Prostate gland (tissue), 2 donors: Measurements from ENCODE around the gene FAM163B. TPM values are rescaled to one million over a fixed set of nuclear protein-coding genes. Genes with fewer than 3 reads are reported as not detected.
"Not testable (repeated sequence)": the region's sequence is repeated elsewhere in the genome, so short reads cannot be mapped to it uniquely, and the experiment has no call there.

Source experiments
- DNase-seq: peaks from one replicate; pipeline ENCODE4 v3.0.0-alpha.2; 2019; ENCODE audit warnings: low spot score
- H3K27ac ChIP-seq, 2 donors: fragments of 200-600 bp; sonication (generic); 2 replicates each; pipeline ENCODE4 v1.5.1; 2017 to 2019
- H3K27me3 ChIP-seq: fragments of 200-600 bp; sonication (generic); replicated peaks from 2 replicates; pipeline ENCODE4 v1.5.1; 2019; ENCODE audit not compliant: insufficient read depth
- H3K36me3 ChIP-seq, 2 donors: fragments of 200-600 bp; sonication (generic); 1 replicate in 1 of 2; 2 replicates in 1 of 2; pipeline versions ENCODE4 v1.5.1 to v1.8.1; 2017 to 2019
- H3K4me1 ChIP-seq: fragments of 200-600 bp; sonication (generic); replicated peaks from 2 replicates; pipeline ENCODE4 v1.5.1; 2019
- H3K4me3 ChIP-seq, 2 donors: fragments of 200-600 bp; sonication (generic); 2 replicates each; pipeline ENCODE4 v1.5.1; 2017 to 2019
- H3K9me3 ChIP-seq: fragments of 200-600 bp; sonication (generic); 2 replicates; pipeline ENCODE4 v1.5.1; 2017
- POLR2A ChIP-seq: fragments of 450-650 bp; IDR thresholded peaks from one replicate; pipeline ENCODE4 v1.6.1; 2016; ENCODE audit warnings: antibody characterized with exemption, mild to moderate bottlenecking
- POLR2AphosphoS5 ChIP-seq: sonication (generic); formaldehyde crosslinking; IDR thresholded peaks from one replicate; pipeline ENCODE4 v1.6.1; 2017; ENCODE audit warnings: antibody characterized with exemption
- WGBS: methylation state at CpG from one replicate; pipeline ENCODE4 v1.1.5; 2018; 5-methylcytosine and 5-hydroxymethylcytosine counted together
- intact Hi-C: fragments of 100-400 bp; cut with DNase I; formaldehyde crosslinking; loops from one replicate; pipeline ENCODE4 v1.14.2; 2022
- total RNA-seq, 2 donors: library from RNA; depleted of rRNA; stranded (reverse); fragments of >200 nt; gene quantifications; one replicate each; pipeline ENCODE4 v1.1.0, GENCODE V29; 2016
- TF ChIP-seq, protein P1 (sequence below), 4 experiments: fragments of 200-600 bp in 2 of 4; fragments of 450-650 bp in 2 of 4; sonication (generic) in 2 of 4; IDR thresholded peaks; 1 replicate in 3 of 4; 2 replicates in 1 of 4; pipeline ENCODE4 v1.5.1; 2016 to 2019; ENCODE audit warnings: antibody characterized with exemption in 4 of 4, mild to moderate bottlenecking in 2 of 4, moderate library complexity in 2 of 4

FAM163B gene
- total RNA-seq, 2 donors from 2014 or later, result 0.85 TPM; not detected in 1

DNA sequence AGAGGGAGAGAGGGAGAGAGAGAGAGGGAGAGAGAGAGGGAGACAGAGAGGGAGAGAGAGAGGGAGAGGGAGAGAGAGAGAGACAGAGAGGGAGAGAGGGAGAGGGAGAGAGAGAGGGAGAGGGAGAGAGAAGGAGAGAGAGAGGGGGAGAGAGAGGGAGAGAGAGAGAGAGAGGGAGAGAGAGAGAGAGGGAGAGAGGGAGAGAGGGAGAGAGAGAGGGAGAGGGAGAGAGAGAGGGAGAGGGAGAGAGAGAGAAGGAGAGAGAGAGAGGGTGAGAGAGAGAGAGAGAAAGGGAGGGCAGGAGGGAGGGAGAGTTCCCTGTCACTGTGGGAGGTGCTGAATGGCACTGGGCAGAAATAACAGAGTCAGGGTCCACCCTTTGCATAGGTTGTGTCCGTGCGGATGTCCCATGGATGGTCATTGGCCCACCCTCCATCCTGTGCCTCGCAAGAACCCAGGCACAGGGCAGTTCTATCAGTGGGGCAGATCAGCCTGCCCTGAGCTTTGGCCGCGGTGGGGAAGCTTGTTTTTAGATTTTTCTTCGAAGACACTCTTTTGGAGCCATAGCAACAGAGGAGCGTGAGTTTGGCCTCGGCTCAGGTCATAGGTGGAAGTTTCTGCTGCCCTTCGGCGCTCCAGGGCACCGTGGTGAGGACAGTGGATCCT is 44.6 kb downstream of the FAM163B start:
- DNase-seq, result no peak
- H3K36me3 ChIP-seq, result no peaks in the 10 kb centered on the region
- TF ChIP-seq, protein P1, sequence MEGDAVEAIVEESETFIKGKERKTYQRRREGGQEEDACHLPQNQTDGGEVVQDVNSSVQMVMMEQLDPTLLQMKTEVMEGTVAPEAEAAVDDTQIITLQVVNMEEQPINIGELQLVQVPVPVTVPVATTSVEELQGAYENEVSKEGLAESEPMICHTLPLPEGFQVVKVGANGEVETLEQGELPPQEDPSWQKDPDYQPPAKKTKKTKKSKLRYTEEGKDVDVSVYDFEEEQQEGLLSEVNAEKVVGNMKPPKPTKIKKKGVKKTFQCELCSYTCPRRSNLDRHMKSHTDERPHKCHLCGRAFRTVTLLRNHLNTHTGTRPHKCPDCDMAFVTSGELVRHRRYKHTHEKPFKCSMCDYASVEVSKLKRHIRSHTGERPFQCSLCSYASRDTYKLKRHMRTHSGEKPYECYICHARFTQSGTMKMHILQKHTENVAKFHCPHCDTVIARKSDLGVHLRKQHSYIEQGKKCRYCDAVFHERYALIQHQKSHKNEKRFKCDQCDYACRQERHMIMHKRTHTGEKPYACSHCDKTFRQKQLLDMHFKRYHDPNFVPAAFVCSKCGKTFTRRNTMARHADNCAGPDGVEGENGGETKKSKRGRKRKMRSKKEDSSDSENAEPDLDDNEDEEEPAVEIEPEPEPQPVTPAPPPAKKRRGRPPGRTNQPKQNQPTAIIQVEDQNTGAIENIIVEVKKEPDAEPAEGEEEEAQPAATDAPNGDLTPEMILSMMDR (IDR thresholded peaks at IDR 0.05), result no peak
- TF ChIP-seq POLR2AphosphoS5 (no peak), POLR2A (no peak)
- H3K27ac ChIP-seq, result no peak overlapping the region
- peaks cover 4% of the 10 kb centered on the region for H3K4me1 ChIP-seq
- WGBS, result 82% methylated on average over 11 of the region's 11 CpGs
- no peak overlapping the region for H3K4me3 ChIP-seq
- no peaks in the 10 kb centered on the region for H3K27me3 ChIP-seq
- H3K9me3 ChIP-seq, result no peaks in the 10 kb centered on the region
- intact Hi-C loops, result no loop called here

DNA sequence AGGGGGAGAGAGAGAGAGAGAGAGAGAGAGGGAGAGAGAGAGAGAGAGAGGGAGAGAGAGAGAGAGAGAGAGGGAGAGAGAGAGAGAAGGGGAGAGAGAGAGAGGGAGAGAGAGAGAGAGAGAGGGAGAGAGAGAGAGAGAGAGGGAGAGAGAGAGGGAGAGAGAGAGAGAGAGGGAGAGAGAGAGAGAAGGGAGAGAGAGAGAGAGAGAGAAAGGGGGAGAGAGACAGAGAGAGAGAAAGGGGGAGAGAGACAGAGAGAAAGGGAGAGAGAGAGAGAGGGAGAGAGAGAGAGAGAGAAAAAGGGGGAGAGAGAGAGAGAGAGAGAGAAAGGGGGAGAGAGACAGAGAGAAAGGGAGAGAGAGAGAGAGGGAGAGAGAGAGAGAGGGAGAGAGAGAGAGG is 45.4 kb downstream of the FAM163B start:
- intact Hi-C loops, H3K9me3 ChIP-seq, H3K36me3 ChIP-seq, H3K4me1 ChIP-seq, H3K27ac ChIP-seq, H3K27me3 ChIP-seq, DNase-seq, H3K4me3 ChIP-seq: not testable (repeated sequence)

DNA sequence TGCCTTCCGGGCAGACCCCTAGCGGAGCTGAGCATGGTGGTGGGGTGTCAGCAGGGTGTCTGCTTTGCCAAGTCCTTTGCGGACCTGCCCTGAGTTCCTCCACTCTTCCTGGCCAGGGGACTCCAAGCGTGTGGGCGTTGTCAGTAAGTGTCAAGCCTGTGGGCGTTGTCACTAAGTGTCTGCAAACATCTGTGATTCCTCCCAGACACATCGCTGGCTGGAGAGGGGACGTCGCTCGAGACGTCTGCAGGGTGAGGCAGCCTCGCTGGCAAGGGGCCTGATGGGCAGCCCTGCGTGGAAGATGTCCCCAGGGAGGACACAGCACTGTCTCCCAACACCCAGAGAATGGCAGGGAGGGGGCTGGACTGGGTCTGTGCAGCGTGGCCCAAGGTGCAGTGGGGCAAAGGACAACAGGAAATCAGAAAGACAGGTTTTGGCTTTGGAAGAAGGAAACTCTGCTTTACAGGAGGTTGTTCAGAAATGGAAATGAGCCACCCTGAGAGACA is 45.8 kb downstream of the FAM163B start:
- Histone ChIP-seq H3K9me3 (no peaks in the 10 kb centered on the region), H3K4me1 (peaks cover 4% of the 10 kb centered on the region), H3K27ac (no peak overlapping the region), H3K4me3 (no peak overlapping the region), H3K27me3 (no peaks in the 10 kb centered on the region), H3K36me3 (no peaks in the 10 kb centered on the region)
- WGBS, result 6% methylated on average over 13 of the region's 14 CpGs
- intact Hi-C loops, result no loop called here
- peak; percentile 20 for DNase-seq
- TF ChIP-seq POLR2AphosphoS5 (no peak), POLR2A (no peak)
- TF ChIP-seq, protein P1 (IDR thresholded peaks at IDR 0.05), result no peak

DNA sequence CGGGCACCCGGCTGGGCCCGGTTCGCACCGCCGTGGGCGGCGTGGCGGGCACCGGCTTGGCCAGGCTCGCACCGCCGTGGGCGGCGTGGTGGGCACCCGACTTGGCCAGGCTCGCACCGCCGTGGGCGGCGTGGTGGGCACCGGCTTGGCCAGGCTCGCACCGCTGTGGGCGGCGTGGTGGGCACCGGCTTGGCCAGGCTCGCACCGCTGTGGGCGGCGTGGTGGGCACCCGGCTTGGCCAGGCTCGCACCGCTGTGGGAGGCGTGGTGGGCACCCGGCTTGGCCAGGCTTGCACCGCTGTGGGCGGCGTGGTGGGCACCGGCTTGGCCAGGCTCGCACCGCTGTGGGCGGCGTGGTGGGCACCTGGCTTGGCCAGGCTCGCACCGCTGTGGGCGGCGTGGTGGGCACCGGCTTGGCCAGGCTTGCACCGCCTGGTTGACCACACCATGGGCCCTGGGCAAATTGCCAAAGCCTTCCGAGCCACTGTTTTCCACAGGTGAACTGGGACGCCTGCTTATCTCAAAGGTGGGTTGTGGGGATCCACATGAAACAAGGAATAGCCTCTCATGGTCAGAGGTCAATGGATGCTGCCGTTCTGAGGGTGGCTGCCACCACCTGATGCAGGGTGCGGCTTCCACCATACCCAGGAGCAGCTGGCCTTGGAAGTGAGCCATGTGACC is 46.4 kb downstream of the FAM163B start:
- H3K4me3 ChIP-seq, result no peak overlapping the region
- no peaks in the 10 kb centered on the region for H3K36me3 ChIP-seq
- no peak overlapping the region for H3K27ac ChIP-seq
- DNase-seq, result no peak
- no peaks in the 10 kb centered on the region for H3K9me3 ChIP-seq
- no peaks in the 10 kb centered on the region for H3K27me3 ChIP-seq
- intact Hi-C loops, result no loop called here
- H3K4me1 ChIP-seq, result peaks cover 4% of the 10 kb centered on the region
- TF ChIP-seq POLR2A, result no peak
- TF ChIP-seq POLR2AphosphoS5, result no peak
- TF ChIP-seq, protein P1 (IDR thresholded peaks at IDR 0.05), result no peak
- 89% methylated on average over 25 of the region's 54 CpGs for WGBS

DNA sequence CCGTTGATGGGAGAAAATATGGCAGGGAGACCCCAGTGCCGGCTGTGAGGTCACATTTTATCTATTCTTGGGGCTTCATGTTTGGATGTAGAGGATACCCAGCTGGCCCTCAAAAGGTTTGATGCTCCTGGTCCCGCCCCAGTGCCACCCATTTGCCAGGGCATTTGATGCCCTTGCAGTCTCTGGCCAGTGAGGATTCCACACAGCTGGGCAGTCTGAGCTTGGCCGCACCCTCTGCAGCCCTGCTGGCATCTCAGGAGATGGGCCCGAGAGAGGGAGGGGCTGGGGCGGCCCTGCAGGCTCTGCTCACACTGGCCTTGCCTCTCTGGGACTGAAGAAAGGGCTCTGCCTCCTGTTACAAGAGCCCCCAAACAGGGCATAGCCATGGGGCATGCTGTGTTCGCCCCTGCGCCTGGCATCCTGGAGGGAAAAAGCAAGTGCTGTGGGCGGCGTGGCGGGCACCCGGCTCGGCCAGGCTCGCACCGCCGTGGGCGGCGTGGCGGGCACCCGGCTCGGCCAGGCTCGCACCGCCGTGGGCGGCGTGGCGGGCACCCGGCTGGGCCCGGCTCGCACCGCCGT is 47.1 kb downstream of the FAM163B start:
- Histone ChIP-seq H3K27ac (no peak overlapping the region), H3K36me3 (no peaks in the 10 kb centered on the region), H3K9me3 (no peaks in the 10 kb centered on the region), H3K4me1 (peaks cover 4% of the 10 kb centered on the region), H3K4me3 (no peak overlapping the region), H3K27me3 (no peaks in the 10 kb centered on the region)
- no peak for DNase-seq
- WGBS, result 93% methylated on average over 26 of the region's 32 CpGs
- intact Hi-C loops, result no loop called here
- TF ChIP-seq POLR2A (no peak), POLR2AphosphoS5 (no peak)
- TF ChIP-seq, protein P1 (IDR thresholded peaks at IDR 0.05), result no peak
